HG03457 (cell line): ENCODE results near the gene GAB2.

Experiments used
- ATAC-seq: cut with Tn5 transposase; IDR thresholded peaks from one replicate; pipeline ENCODE4 v1.9.1; 2021; ENCODE audit warnings: moderate number of reproducible peaks; ENCODE audit not compliant: unreplicated experiment

The GAB2 gene

GRCh38 chr11:78346799-78347198, 70.8 kb downstream of the GAB2 start:
- ATAC-seq = no peak

DNA sequence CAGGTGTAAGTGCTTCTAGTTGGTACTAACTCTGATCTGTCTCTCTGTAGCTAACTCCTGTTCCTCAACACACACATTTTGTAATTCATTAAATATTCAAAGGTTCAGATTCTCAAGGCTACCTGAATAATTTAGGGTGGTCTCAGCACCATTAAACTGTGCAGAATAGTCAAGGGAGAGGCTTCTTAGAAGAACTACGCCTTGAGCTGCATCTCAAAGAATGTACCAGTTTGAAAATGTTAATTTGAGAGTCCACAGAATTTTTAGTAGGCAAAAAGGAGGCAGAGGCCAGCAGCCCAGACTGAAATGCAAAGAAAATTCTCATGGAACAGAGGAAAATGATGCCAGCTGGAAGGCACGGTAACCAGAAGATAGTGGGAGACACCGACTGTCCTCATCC, 72.2 kb downstream of the GAB2 start:
- ATAC-seq = no peak

GRCh38 chr11:78344676-78345075, 72.9 kb downstream of the GAB2 start:
- no peak for ATAC-seq

GRCh38 chr11:78344094-78344493, 73.5 kb downstream of the GAB2 start:
- ATAC-seq = no peak

DNA sequence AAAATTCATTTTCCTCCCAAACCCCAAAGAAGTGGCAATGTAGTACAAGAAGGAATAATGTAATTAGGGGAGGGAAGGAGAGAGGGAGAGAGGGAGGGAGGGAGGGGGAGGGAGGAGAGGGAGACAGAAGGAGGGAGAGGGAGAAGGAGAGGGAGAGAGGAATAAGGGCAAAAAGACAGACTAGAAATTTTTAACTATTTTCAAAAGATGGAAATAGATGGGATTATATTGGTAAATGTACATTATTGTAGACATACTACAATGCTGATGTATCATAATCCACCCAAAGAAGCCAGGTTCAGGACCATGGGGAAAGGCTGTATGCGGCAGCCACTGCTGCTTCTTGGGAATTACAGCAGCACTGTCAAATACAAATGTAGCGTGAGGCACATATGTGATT, 74.3 kb downstream of the GAB2 start:
- ATAC-seq = no peak

DNA sequence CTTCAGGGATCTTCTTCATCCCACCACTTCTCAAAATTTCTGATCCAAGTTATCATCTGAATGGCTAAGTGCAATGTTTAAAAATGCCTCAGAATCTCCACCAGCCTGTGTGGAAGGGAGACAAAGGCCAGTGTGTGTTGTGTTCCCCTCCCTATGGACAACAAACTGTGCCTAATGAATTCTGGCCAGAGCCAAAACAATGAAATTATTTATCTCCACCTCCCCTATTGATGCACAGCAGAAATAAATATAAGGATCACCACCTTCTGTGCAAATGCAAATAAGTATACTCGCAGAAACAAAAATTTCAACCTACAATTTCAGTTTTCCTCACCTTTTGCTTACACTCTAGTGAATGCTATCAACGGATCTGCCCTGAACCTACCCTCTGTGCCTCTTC, 75.8 kb downstream of the GAB2 start:
- no peak for ATAC-seq

- no peak for ATAC-seq
These were observed 77.1 kb downstream of the GAB2 start for GRCh38 chr11:78340530-78340929.

GRCh38 chr11:78339945-78340344, 77.7 kb downstream of the GAB2 start:
- no peak for ATAC-seq

GRCh38 chr11:78339483-78339882, 78.1 kb downstream of the GAB2 start:
- no peak for ATAC-seq

DNA sequence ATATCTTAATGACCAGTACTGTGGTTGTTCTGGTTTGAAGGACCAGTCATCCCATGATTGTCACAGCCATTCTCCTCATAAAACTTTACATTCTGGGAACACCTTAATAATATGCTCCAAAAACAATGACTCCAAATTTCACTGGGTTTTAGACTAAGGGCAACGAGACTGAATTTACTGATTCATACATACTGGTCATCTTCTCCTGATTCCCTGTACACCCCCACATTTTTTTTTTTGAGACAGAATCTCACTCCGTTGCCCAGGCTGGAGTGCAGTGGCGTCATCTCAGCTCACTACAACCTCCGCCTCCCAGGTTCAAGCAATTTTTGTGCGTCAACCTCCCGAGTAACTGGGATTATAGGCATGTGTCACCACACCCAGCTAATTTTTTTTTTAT, 78.9 kb downstream of the GAB2 start:
- no peak for ATAC-seq

- no peak for ATAC-seq
These were observed 79.5 kb downstream of the GAB2 start for GRCh38 chr11:78338138-78338537.

GRCh38 chr11:78337554-78337924, 80.1 kb downstream of the GAB2 start:
- no peak for ATAC-seq

DNA sequence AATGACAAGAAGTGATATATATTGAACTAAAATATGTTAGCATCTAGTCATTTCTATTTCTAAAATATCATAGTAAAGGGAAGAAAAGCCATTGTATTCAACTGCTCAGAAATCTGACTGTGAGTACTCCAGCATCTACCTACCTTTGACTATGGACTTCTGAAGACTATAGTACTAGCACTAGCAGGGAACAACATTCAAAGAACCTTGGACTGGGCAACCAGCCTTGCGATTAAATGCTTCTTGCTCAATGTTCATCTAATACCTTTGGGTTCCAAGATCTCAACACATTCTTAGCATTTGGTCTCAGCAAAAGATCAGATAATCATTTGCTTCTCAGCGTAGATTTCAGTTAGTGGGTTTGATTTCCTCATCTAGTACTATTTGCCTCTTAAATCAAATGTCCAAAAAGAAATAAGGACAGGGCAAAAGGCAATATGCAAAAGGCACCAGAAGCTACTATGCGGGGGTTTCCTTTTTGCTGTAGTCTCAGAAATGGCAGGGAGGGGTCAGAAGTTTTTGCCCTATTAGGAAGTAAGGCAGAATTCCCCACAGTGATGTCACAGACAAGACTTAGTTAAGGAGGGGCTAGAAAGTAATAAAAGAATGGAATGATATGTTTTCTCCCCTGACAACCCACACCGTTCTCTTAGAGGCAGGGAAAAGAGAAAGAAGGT, 80.6 kb downstream of the GAB2 start:
- ATAC-seq = no peak

DNA sequence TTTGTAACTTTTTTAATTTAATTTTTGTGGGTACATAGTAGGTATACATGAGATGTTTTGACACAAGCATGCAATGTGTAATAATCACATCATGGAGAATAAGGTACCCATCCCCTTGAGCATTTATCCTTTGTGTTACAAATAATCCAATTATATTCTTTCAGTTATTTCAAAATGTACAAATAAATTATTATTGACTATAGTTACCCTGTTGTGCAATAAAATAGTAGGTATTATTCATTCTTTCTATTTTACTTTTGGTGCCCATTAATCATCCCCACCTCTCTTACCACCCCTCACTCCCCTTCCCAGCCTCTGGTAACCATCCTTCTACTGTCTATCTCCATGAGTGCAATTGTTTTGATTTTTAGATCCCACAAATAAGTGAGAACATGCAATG, 83.5 kb downstream of the GAB2 start:
- no peak for ATAC-seq

DNA sequence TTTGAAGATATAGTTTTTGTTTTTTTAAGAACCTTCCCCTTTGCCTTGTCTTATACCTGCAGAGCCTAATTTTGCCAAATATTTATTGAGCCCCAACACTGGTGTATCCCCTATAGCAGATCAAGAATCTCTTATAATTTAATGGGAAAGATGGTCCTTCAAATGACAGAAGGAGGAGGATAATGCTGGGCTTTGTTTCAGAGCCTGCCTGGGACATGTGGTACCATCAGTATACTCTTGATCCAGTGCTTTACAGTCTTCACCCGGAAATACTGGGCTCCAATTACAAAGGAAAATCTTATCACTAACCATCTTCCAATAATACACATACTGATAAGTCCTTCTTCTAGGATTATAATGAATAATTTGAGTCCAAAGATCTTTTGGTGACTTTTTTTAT, 84.7 kb downstream of the GAB2 start:
- no peak for ATAC-seq

GRCh38 chr11:78332174-78332866, 85.3 kb downstream of the GAB2 start:
- no peak for ATAC-seq

- ATAC-seq = no peak
These were observed 85.9 kb downstream of the GAB2 start for GRCh38 chr11:78331711-78332110.

GRCh38 chr11:78330361-78330760, 87.3 kb downstream of the GAB2 start:
- ATAC-seq = no peak

DNA sequence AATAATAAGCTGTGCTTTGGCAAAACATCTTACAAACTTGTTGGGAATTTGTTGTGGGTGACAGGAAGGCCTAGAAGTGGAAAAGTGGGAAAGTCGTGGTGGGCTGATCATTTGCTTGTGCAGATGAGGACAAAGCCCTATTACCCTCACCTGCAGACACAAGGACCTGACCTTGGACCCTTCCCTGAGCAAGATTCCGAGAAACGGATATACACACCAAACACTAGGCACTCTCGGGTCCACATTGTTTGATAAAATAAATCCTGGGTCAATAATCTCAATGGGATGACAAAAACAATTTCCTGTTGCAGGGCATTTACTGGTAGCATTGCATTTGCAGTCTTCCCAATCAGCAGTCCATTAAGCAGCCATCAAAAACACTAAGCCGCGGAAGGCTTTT, 89.7 kb downstream of the GAB2 start:
- ATAC-seq = no peak

DNA sequence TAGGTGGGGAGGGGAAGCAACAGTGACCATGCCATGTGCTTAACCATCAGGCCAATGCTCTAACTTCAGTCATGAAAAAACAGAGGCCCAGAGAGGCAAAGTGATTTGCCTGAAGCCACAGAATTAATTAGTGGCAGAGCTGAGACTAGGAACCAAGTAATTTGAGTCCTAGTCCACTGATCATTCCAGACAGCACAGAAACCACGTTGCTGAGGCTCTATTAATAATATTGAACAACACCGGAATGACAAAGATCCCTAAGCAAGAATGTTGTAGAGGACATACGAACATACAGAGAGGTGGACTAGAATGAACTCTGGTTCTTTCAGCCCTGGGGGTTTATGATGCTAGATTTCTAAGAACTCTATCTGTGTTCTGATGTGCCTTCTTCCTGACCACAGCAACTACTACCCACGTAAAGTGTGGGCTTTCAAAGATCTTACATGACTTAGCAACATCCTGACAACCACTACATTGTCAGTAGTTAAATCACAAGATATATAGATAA, 92.3 kb downstream of the GAB2 start:
- ATAC-seq = no peak

- no peak for ATAC-seq
These were observed 94.3 kb downstream of the GAB2 start for GRCh38 chr11:78323363-78323762.

DNA sequence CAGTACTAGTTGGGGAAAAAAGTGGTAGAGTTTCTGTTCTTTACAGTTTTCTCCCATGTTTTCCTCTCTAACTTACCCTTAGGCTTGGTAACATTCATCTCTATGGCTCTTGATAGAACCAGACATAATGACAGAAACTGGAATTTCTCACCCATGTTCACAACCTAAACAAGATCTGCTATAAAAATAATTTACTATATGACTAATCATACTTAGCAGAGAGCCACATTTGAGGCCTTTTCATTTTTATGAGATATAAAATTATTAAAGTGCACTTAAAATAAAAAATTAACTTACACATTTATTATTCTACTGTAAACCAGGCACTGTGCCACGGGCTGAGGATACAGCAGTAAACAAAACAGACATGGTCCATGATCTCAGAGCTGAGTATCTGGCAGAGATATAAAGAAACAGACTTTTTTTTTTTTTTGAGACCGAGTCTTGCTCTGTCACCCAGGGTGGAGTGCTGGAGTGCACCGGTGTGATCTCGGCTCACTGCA, 98.1 kb downstream of the GAB2 start:
- no peak for ATAC-seq
